Measurements from ENCODE around the gene ALLC.

GRCh38 chr2:3610415-3610814 is 47.6 kb upstream of the ALLC start:
- TF ChIP-seq CTCF (conservative IDR thresholded peaks at IDR 0.05 in 1 of 2, IDR thresholded peaks at IDR 0.05 in 1 of 2; ENCODE audit: extremely low read depth in 1 of 2, insufficient read depth in 1 of 2, low read depth in 1 of 2, low read length in 2 of 2) (no peak), EZH2 (IDR thresholded peaks at IDR 0.05; ENCODE audit: borderline replicate concordance, low read length) (no peak)
